ENCODE data around the gene DOCK10. TPM values are rescaled to one million over a fixed set of nuclear protein-coding genes. Genes with fewer than 3 reads are reported as not detected.

Gene DOCK10
- total RNA-seq, 1 donor from 2014 or later: 172 TPM

- ChIA-PET CTCF (interaction anchor here (0.6 to 6.0 kb wide), 4 partner anchors 41 to 661 kb away, joined by 3 to 77 read pairs (median 4); no protein-coding TSS in a partner anchor), POLR2A (no interaction called here)
- Mint-ChIP-seq H3K4me3 (no peak overlapping the region), H3K4me1 (peaks cover 57% of the 10 kb centered on the region), H3K36me3 (ENCODE audit: low read depth) (peaks cover 1% of the 10 kb centered on the region), H3K9me3 (no peaks in the 10 kb centered on the region), H3K27ac (no peak overlapping the region), H3K27me3 (no peaks in the 10 kb centered on the region)
- TF ChIP-seq, protein P1, sequence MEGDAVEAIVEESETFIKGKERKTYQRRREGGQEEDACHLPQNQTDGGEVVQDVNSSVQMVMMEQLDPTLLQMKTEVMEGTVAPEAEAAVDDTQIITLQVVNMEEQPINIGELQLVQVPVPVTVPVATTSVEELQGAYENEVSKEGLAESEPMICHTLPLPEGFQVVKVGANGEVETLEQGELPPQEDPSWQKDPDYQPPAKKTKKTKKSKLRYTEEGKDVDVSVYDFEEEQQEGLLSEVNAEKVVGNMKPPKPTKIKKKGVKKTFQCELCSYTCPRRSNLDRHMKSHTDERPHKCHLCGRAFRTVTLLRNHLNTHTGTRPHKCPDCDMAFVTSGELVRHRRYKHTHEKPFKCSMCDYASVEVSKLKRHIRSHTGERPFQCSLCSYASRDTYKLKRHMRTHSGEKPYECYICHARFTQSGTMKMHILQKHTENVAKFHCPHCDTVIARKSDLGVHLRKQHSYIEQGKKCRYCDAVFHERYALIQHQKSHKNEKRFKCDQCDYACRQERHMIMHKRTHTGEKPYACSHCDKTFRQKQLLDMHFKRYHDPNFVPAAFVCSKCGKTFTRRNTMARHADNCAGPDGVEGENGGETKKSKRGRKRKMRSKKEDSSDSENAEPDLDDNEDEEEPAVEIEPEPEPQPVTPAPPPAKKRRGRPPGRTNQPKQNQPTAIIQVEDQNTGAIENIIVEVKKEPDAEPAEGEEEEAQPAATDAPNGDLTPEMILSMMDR (IDR thresholded peaks at IDR 0.05): no peak
- DNase-seq (no peak), ATAC-seq (ENCODE audit: low read depth) (no peak)
- intact Hi-C loops (cut with micrococcal nuclease): loop anchor here (10.0 kb wide), 1 partner anchor 560 kb away; no protein-coding TSS in a partner anchor
These were observed 37.7 kb downstream of the DOCK10 start for GRCh38 chr2:225004597-225004996.

DNA sequence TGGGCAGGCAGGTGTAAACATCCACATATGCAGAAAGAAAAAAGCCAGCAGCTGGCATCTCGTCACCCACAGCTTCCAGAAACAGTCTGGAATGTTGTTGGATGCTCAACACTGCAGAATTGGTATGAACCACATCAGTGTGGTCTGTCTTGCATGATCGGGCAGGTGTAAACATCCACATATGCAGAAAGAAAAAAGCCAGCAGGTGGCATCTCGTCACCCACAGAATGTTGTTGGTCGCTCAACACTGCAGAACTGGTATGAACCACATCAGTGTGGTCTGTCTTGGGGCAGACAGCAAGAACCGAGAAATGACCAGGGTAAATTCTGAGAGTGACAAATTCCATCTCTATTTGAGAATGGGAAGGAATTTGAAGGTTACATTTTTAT is 39.6 kb downstream of the DOCK10 start:
- H3K9me3 Mint-ChIP-seq: no peaks in the 10 kb centered on the region
- POLR2A ChIA-PET: interaction anchor here (1.0 to 2.1 kb wide), 4 partner anchors 38 to 93 kb away, joined by 3 to 10 read pairs (median 5); partner anchors contain the start of gene DOCK10
- peak overlapping the region; percentile 53 for H3K4me3 Mint-ChIP-seq
- peak; percentile 25 for DNase-seq
- H3K27me3 Mint-ChIP-seq: no peaks in the 10 kb centered on the region
- peaks cover 39% of the 10 kb centered on the region for H3K4me1 Mint-ChIP-seq
- ATAC-seq (ENCODE audit: low read depth): peak; percentile 90
- intact Hi-C loops (cut with micrococcal nuclease): loop anchor here (1.0 to 10.0 kb wide), 13 partner anchors 18 to 658 kb away; no protein-coding TSS in a partner anchor
- peak overlapping the region; percentile 79 for H3K27ac Mint-ChIP-seq
- TF ChIP-seq, protein P1 (IDR thresholded peaks at IDR 0.05): no peak
- peaks cover 1% of the 10 kb centered on the region for H3K36me3 Mint-ChIP-seq (ENCODE audit: low read depth)
- CTCF ChIA-PET: interaction anchor here (0.7 to 6.0 kb wide), 34 partner anchors 10 to 658 kb away, joined by 3 to 77 read pairs (median 4); partner anchors contain the start of gene DOCK10

GRCh38 chr2:225002039-225002655 is 40.1 kb downstream of the DOCK10 start:
- CTCF ChIA-PET: interaction anchor here (0.7 to 6.0 kb wide), 39 partner anchors 11 to 658 kb away, joined by 3 to 77 read pairs (median 3); partner anchors contain the start of gene DOCK10
- Mint-ChIP-seq H3K27me3 (no peaks in the 10 kb centered on the region), H3K36me3 (ENCODE audit: low read depth) (peaks cover 1% of the 10 kb centered on the region), H3K4me3 (peak overlapping the region; percentile 53), H3K27ac (peak overlapping the region; percentile 79), H3K9me3 (no peaks in the 10 kb centered on the region), H3K4me1 (peaks cover 34% of the 10 kb centered on the region)
- intact Hi-C loops (cut with micrococcal nuclease): loop anchor here (1.0 to 10.0 kb wide), 13 partner anchors 17 to 658 kb away; no protein-coding TSS in a partner anchor
- POLR2A ChIA-PET: interaction anchor here (1.0 to 2.1 kb wide), 4 partner anchors 39 to 92 kb away, joined by 3 to 10 read pairs (median 5); partner anchors contain the start of gene DOCK10
- no peak for DNase-seq
- TF ChIP-seq, protein P1 (IDR thresholded peaks at IDR 0.05): no peak
- ATAC-seq (ENCODE audit: low read depth): peak; percentile 68

DNA sequence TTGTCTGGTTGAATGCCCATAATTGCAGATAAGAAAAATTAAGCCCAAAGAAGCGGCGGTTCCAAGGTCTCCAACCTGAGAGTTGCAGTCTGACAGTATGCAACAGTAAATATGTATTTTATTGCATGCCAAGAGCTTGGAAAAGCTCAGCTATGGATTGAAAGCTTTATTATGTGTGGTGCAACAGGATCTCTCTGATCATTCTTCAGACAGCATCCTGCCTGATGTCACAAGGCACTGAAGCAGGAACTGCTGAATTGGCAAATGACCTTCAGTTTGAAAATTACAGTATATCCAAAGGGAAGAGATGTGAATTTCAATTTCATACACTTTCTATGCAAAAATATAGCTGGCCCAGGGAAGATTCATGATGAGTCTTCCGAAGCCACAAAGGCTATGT is 42.5 kb downstream of the DOCK10 start:
- POLR2A ChIA-PET: interaction anchor here (0.7 kb wide), 3 partner anchors 49 to 124 kb away, joined by 4 to 6 read pairs (median 6); no protein-coding TSS in a partner anchor
- no peaks in the 10 kb centered on the region for H3K27me3 Mint-ChIP-seq
- H3K36me3 Mint-ChIP-seq (ENCODE audit: low read depth): peaks cover 11% of the 10 kb centered on the region
- intact Hi-C loops (cut with micrococcal nuclease): loop anchor here (10.0 kb wide), 1 partner anchor 565 kb away; no protein-coding TSS in a partner anchor
- H3K27ac Mint-ChIP-seq: no peak overlapping the region
- DNase-seq (no peak), ATAC-seq (ENCODE audit: low read depth) (no peak)
- H3K4me3 Mint-ChIP-seq: no peak overlapping the region
- CTCF ChIA-PET: interaction anchor here (6.0 kb wide), 1 partner anchor 69 kb away, joined by 77 read pairs; no protein-coding TSS in a partner anchor
- TF ChIP-seq, protein P1 (IDR thresholded peaks at IDR 0.05): no peak
- peaks cover 35% of the 10 kb centered on the region for H3K4me1 Mint-ChIP-seq
- no peaks in the 10 kb centered on the region for H3K9me3 Mint-ChIP-seq

DNA sequence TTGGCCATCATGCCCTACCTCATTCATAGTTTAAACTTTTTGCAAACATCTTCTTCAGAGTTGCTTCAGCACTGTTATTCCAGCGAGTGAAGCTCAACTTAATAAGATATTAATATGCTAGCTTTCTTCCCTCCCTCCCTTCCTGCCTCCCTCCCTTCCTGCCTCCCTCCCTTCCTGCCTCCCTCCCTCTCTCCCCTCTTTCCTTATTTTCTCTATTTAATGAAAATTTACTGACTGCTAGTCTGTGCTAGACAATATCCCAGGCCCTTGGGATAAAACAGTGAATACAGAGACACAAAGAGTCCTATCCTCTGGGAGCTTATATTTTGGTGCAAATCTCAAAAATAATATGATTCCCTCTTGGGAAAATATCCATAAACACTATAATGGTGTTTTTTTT is 42.9 kb downstream of the DOCK10 start:
- TF ChIP-seq, protein P1 (IDR thresholded peaks at IDR 0.05): no peak
- intact Hi-C loops (cut with micrococcal nuclease): no loop called here
- no peak for ATAC-seq (ENCODE audit: low read depth)
- Mint-ChIP-seq H3K36me3 (ENCODE audit: low read depth) (peaks cover 15% of the 10 kb centered on the region), H3K4me3 (no peak overlapping the region), H3K9me3 (no peaks in the 10 kb centered on the region), H3K27me3 (no peaks in the 10 kb centered on the region), H3K4me1 (peaks cover 37% of the 10 kb centered on the region), H3K27ac (no peak overlapping the region)
- ChIA-PET POLR2A (interaction anchor here (0.7 kb wide), 3 partner anchors 49 to 123 kb away, joined by 4 to 6 read pairs (median 6); no protein-coding TSS in a partner anchor), CTCF (interaction anchor here (6.0 kb wide), 1 partner anchor 69 kb away, joined by 77 read pairs; no protein-coding TSS in a partner anchor)
- no peak for DNase-seq
